SW480 (cell line): ENCODE data around the gene LPIN2.
"Not testable (repeated sequence)": the region's sequence is repeated elsewhere in the genome, so short reads cannot be mapped to it uniquely, and the experiment has no call there.

Source experiments
- DNase-seq: peaks from one replicate; pipeline ENCODE4 v3.0.0-alpha.2; 2016; ENCODE audit warnings: low spot score

The LPIN2 gene

GRCh38 chr18:3007491-3007890 lies 5.5 kb downstream of the LPIN2 start:
- DNase-seq: no peak

- DNase-seq: no peak
Observed at GRCh38 chr18:3005462-3005861, 7.5 kb downstream of the LPIN2 start.

- not testable (repeated sequence) for DNase-seq
Observed at GRCh38 chr18:3003766-3004165, 9.2 kb downstream of the LPIN2 start.

GRCh38 chr18:3002732-3003131 lies 10.2 kb downstream of the LPIN2 start:
- no peak for DNase-seq

- DNase-seq: no peak
Observed at GRCh38 chr18:2998644-2999043, 14.3 kb downstream of the LPIN2 start.

- DNase-seq: no peak
Observed at GRCh38 chr18:2997846-2998564, 14.9 kb downstream of the LPIN2 start.

GRCh38 chr18:2997429-2997828 lies 15.5 kb downstream of the LPIN2 start:
- no peak for DNase-seq

GRCh38 chr18:2994603-2995432 lies 18.1 kb downstream of the LPIN2 start:
- DNase-seq: peak; percentile 48

GRCh38 chr18:2994020-2994589 lies 18.8 kb downstream of the LPIN2 start:
- DNase-seq: no peak

- no peak for DNase-seq
Observed at GRCh38 chr18:2992995-2993877, 19.7 kb downstream of the LPIN2 start.

- DNase-seq: no peak
Observed at GRCh38 chr18:2990956-2991640, 21.8 kb downstream of the LPIN2 start.

GRCh38 chr18:2987876-2988790 lies 24.8 kb downstream of the LPIN2 start:
- DNase-seq: no peak

GRCh38 chr18:2986150-2986865 lies 26.6 kb downstream of the LPIN2 start:
- no peak for DNase-seq

GRCh38 chr18:2985628-2986027 lies 27.3 kb downstream of the LPIN2 start:
- DNase-seq: peak; percentile 13

- DNase-seq: peak; percentile 31
Observed at GRCh38 chr18:2984703-2985261, 28.2 kb downstream of the LPIN2 start.

- DNase-seq: no peak
Observed at GRCh38 chr18:2984091-2984490, 28.9 kb downstream of the LPIN2 start.

- no peak for DNase-seq
Observed at GRCh38 chr18:2983296-2983695, 29.6 kb downstream of the LPIN2 start.

GRCh38 chr18:2982452-2983269 lies 30.3 kb downstream of the LPIN2 start:
- DNase-seq: no peak
